Esophagus muscularis mucosa (tissue), 4 donors: ENCODE measurements around the gene PLEKHF1. TPM values are rescaled to one million over a fixed set of nuclear protein-coding genes. Genes with fewer than 3 reads are reported as not detected.

Experiments
- DNase-seq: peaks from one replicate; pipeline ENCODE4 v3.0.0-alpha.2; 2017; ENCODE audit errors: extremely low spot score
- H3K27ac ChIP-seq, 4 donors: fragments of 200-600 bp; sonication (generic); replicated peaks in 1 of 4; 1 replicate in 3 of 4; 2 replicates in 1 of 4; pipeline ENCODE4 v1.5.1; 2016 to 2019; ENCODE audit warnings: mild to moderate bottlenecking in 1 of 4
- H3K27me3 ChIP-seq, 4 donors: fragments of 200-600 bp; sonication (generic); one replicate each; pipeline versions ENCODE4 v1.5.1 to v1.6.0; 2016 to 2019
- H3K36me3 ChIP-seq, 4 donors: fragments of 200-600 bp; sonication (generic); one replicate each; pipeline ENCODE4 v1.5.1; 2016 to 2019
- H3K4me1 ChIP-seq, 4 donors: fragments of 200-600 bp; sonication (generic); one replicate each; pipeline ENCODE4 v1.5.1; 2016 to 2019
- H3K4me3 ChIP-seq, 4 donors: fragments of 200-600 bp; sonication (generic); 1 replicate in 2 of 4; 2 replicates in 2 of 4; pipeline ENCODE4 v1.5.1; 2016 to 2019; ENCODE audit warnings: mild to moderate bottlenecking in 4 of 4, moderate library complexity in 1 of 4
- H3K9me3 ChIP-seq, 4 donors: fragments of 200-600 bp; sonication (generic); 1 replicate in 3 of 4; 2 replicates in 1 of 4; pipeline ENCODE4 v1.5.1; 2016 to 2019
- EP300 ChIP-seq: sonication (generic); formaldehyde crosslinking; IDR thresholded peaks from one replicate; pipeline ENCODE4 v1.6.1; 2017; ENCODE audit warnings: antibody characterized with exemption
- POLR2A ChIP-seq: fragments of 450-650 bp; IDR thresholded peaks from one replicate; pipeline ENCODE4 v1.6.1; 2017; ENCODE audit warnings: antibody characterized with exemption, moderate library complexity, mild to moderate bottlenecking, low read depth
- POLR2AphosphoS5 ChIP-seq, 2 donors: sonication (generic); formaldehyde crosslinking; IDR thresholded peaks; one replicate each; pipeline ENCODE4 v1.6.1; 2017; ENCODE audit warnings: antibody characterized with exemption in 2 of 2
- WGBS: methylation state at CpG from one replicate; pipeline ENCODE4 v1.1.5; 2018; 5-methylcytosine and 5-hydroxymethylcytosine counted together
- intact Hi-C: fragments of 100-400 bp; cut with DNase I; formaldehyde crosslinking; loops from one replicate; pipeline ENCODE4 v1.15.1; 2023
- total RNA-seq, 4 donors: library from RNA; depleted of rRNA; stranded (reverse); fragments of >200 nt; gene quantifications; one replicate each; pipeline versions ENCODE4 v1.1.0 to v1.2.1, GENCODE V29; 2016
- TF ChIP-seq, protein P1 (sequence below), 3 experiments: fragments of 200-600 bp in 2 of 3; fragments of 450-650 bp in 1 of 3; sonication (generic) in 2 of 3; IDR thresholded peaks; one replicate each; pipeline ENCODE4 v1.5.1; 2017 to 2019; ENCODE audit warnings: antibody characterized with exemption in 3 of 3, mild to moderate bottlenecking in 2 of 3, moderate library complexity in 1 of 3

Gene PLEKHF1
- total RNA-seq, 4 donors from 2014 or later: 27.4 to 58.6 (median 36.1) TPM

- Histone ChIP-seq H3K36me3 (peaks cover 4 to 30% (median 18%) of the 10 kb centered on the region in 4 donors), H3K27ac (peak overlapping the region; percentile 72 to 84 (median 79)), H3K9me3 (no peaks in the 10 kb centered on the region), H3K4me3 (no peak overlapping the region), H3K4me1 (peaks cover 72 to 87% (median 82%) of the 10 kb centered on the region in 4 donors), H3K27me3 (no peaks in the 10 kb centered on the region)
- intact Hi-C loops: no loop called here
- TF ChIP-seq EP300: no peak
- TF ChIP-seq POLR2AphosphoS5 (IDR thresholded peaks at IDR 0.05): peak in 1 of 2 donors; percentile 15
- WGBS: no CpG with 5 or more reads among the region's 12 CpGs
- no peak for DNase-seq
Measured at GRCh38 chr19:29680447-29680846, 15.2 kb downstream of the PLEKHF1 start.

DNA sequence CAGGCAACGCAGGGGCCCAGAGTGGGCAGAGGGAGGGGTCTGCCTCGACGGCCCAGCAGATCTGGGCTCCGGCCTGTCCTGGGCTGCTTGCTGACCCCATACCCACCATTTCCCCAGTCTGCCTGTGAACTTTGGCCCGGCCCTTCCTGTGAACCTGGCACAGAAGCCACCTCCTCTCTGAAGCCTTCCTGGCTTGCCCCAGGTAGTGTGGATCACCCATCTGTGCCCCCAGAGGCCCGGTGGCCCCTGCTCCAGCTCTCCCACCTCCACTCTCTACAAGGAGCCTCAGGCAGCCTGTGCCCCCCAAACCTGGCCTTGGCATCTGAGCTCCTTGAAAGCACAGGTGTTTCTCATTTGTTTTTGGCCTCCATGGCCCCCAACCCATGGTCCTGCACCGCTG lies 15.7 kb downstream of the PLEKHF1 start:
- intact Hi-C loops: no loop called here
- WGBS: 59% methylated on average over 5 of the region's 7 CpGs
- Histone ChIP-seq H3K27ac (peak overlapping the region; percentile 72 to 84 (median 79)), H3K4me1 (peaks cover 67 to 87% (median 82%) of the 10 kb centered on the region in 4 donors), H3K9me3 (no peaks in the 10 kb centered on the region), H3K36me3 (peaks cover under 1 to 25% (median 13%) of the 10 kb centered on the region in 4 donors), H3K27me3 (no peaks in the 10 kb centered on the region), H3K4me3 (no peak overlapping the region)
- DNase-seq: no peak
- TF ChIP-seq POLR2A: no peak
- no peak for TF ChIP-seq POLR2AphosphoS5 (IDR thresholded peaks at IDR 0.05)
- TF ChIP-seq EP300: no peak
- TF ChIP-seq, protein P1, sequence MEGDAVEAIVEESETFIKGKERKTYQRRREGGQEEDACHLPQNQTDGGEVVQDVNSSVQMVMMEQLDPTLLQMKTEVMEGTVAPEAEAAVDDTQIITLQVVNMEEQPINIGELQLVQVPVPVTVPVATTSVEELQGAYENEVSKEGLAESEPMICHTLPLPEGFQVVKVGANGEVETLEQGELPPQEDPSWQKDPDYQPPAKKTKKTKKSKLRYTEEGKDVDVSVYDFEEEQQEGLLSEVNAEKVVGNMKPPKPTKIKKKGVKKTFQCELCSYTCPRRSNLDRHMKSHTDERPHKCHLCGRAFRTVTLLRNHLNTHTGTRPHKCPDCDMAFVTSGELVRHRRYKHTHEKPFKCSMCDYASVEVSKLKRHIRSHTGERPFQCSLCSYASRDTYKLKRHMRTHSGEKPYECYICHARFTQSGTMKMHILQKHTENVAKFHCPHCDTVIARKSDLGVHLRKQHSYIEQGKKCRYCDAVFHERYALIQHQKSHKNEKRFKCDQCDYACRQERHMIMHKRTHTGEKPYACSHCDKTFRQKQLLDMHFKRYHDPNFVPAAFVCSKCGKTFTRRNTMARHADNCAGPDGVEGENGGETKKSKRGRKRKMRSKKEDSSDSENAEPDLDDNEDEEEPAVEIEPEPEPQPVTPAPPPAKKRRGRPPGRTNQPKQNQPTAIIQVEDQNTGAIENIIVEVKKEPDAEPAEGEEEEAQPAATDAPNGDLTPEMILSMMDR (IDR thresholded peaks at IDR 0.05): no peak

DNA sequence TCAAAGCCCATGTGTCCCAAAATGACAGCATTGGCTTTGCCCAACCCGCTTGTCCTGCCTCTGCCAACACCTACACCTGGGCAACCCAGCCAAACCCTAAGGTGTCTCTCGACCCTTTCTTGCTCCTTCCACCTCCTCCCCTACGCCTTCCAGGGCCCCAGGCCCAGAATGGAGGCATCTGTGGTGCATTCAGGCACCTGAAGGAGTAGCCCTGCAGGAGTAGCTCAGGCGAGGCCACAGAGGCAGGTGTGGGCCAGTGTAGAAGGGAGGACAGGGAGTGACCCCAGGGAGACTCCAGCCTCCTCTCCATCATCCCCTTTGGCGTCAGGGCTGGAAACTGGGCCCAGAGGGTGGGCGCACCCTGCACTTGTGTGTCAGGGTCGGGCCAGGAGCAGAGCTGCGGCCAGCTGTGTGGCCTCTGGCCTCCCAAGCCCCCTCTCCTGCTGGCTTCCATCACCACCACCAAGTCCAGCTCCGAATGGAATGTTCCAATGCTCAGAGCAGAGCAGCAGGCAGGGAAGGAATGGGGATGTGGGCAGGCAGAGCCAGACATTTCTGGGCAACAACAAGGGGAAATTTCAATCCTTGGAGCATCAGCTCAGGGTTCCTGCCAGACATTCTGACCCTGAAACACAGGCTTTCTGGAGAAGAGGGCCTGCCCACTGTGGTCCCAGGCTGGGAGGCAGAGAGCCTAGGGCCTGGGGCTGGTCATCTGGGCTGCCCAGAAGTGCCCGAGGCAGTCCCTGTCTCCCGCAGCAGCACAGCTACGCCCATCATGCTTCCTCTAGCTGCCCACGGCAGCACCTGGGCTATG lies 16.4 kb downstream of the PLEKHF1 start:
- H3K4me1 ChIP-seq: peaks cover 60 to 87% (median 77%) of the 10 kb centered on the region in 4 donors
- no peaks in the 10 kb centered on the region for H3K27me3 ChIP-seq
- H3K9me3 ChIP-seq: no peaks in the 10 kb centered on the region
- TF ChIP-seq POLR2AphosphoS5 (IDR thresholded peaks at IDR 0.05) (peak; percentile 63), EP300 (no peak), POLR2A (no peak)
- peak overlapping the region; percentile 72 to 84 (median 79) for H3K27ac ChIP-seq
- 70% methylated on average over 7 of the region's 13 CpGs for WGBS
- intact Hi-C loops: no loop called here
- DNase-seq: no peak
- peaks cover 0 to 18% (median 8%) of the 10 kb centered on the region in 4 donors for H3K36me3 ChIP-seq
- H3K4me3 ChIP-seq: no peak overlapping the region

- Histone ChIP-seq H3K4me1 (peaks cover 53 to 83% (median 69%) of the 10 kb centered on the region in 4 donors), H3K27me3 (no peaks in the 10 kb centered on the region), H3K27ac (peak overlapping the region; percentile 72 to 84 (median 79)), H3K4me3 (no peak overlapping the region), H3K36me3 (peaks cover 0 to 11% (median 2%) of the 10 kb centered on the region in 4 donors), H3K9me3 (no peaks in the 10 kb centered on the region)
- DNase-seq: no peak
- intact Hi-C loops: no loop called here
- WGBS: 85% methylated on average over 15 of the region's 16 CpGs
- TF ChIP-seq EP300 (no peak), POLR2AphosphoS5 (IDR thresholded peaks at IDR 0.05) (no peak)
Measured at GRCh38 chr19:29682236-29682895, 17.1 kb downstream of the PLEKHF1 start.

DNA sequence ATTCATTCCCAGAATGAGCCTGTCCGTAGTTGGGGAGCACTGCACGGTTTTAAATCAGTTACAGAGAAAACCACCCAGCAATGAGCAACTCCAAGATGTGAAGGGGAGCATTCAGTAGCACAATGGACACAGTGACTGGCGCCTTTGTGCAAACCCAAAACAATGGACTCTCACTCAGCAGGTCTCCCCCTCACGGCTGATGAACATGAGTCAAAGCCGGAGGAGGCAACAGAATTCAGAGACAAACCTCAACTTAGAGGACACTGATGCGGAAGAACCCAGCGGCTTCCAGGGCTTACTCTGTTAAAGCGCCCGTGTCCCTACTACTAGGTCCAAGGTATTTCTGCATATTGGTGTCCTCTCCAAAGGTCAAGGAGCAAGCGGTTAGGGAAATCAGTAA lies 17.7 kb downstream of the PLEKHF1 start:
- Histone ChIP-seq H3K36me3 (peaks cover 0 to 4% (median 0%) of the 10 kb centered on the region in 4 donors), H3K4me1 (peaks cover 46 to 80% (median 63%) of the 10 kb centered on the region in 4 donors), H3K27ac (peak overlapping the region in 3 of 4 donors; percentile 79 to 84 (median 79)), H3K27me3 (no peaks in the 10 kb centered on the region), H3K9me3 (no peaks in the 10 kb centered on the region), H3K4me3 (no peak overlapping the region)
- TF ChIP-seq, protein P1 (IDR thresholded peaks at IDR 0.05): no peak
- no peak for TF ChIP-seq EP300
- TF ChIP-seq POLR2AphosphoS5 (IDR thresholded peaks at IDR 0.05): no peak
- TF ChIP-seq POLR2A: no peak
- WGBS: 82% methylated on average over 10 of the region's 10 CpGs
- intact Hi-C loops: no loop called here
- no peak for DNase-seq

DNA sequence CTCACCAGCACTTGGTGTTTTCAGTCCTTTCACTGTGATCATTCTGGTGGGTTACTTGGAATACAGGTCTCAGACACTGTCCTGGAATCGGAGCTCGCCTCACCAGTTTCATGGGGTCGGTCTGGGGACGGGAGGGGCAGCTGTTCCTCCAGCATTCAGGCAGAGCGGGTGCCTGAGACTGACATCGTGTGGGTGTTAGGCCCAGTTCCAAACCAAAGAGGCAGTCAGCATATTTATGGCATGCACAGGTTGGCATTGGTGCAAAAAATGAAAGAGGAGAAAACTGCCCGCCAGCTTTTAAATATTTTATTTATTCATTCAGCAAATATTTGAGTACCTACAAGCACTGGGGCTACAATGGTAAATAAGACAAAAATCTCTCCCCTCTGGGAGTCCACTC lies 20.1 kb downstream of the PLEKHF1 start:
- TF ChIP-seq POLR2A: no peak
- no peak for TF ChIP-seq EP300
- TF ChIP-seq POLR2AphosphoS5 (IDR thresholded peaks at IDR 0.05): no peak
- TF ChIP-seq, protein P1 (IDR thresholded peaks at IDR 0.05): no peak
- Histone ChIP-seq H3K27me3 (no peaks in the 10 kb centered on the region), H3K36me3 (no peaks in the 10 kb centered on the region), H3K4me3 (no peak overlapping the region), H3K4me1 (peaks cover 25 to 63% (median 42%) of the 10 kb centered on the region in 4 donors), H3K9me3 (peaks cover 0 to 5% (median 0%) of the 10 kb centered on the region in 4 donors), H3K27ac (no peak overlapping the region)
- no peak for DNase-seq
- intact Hi-C loops: no loop called here
- 78% methylated on average over 7 of the region's 7 CpGs for WGBS
